K562 (cell line): Measurements from ENCODE around the gene PLXNB1.

Source experiments
- GABPA ChIP-seq: fragments of 200-800 bp; sonication (Bioruptor generic); conservative IDR thresholded peaks from 2 replicates; pipeline ENCODE4 v1.6.1; 2016; ENCODE audit warnings: low read depth, missing genetic modification characterization, missing compliant biosample characterization
- ZFP36 ChIP-seq: fragments of 150-350 bp; IDR thresholded peaks from 2 replicates; pipeline ENCODE4 v1.6.1; 2018; ENCODE audit warnings: low read length, low read depth; ENCODE audit not compliant: partially characterized antibody

DNA sequence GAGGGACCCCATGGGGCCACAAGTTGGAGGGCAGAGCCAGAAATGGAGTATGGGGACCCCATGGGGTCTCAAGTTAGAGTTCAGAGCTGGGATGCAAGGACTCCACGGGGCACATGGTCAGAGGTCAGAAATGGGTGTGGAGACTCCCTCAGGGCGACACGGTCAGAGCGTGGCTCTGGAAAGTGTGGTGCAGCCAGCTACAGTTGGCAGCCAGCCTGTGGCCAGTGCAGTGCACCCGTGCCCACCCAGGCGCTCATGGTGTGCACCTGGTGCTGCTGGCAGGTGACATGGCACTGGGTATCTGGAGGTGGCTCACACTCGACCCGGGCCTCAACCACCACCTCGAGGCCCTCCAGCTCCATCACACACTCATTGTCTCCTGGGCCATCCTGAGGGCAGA, 11.2 kb downstream of the PLXNB1 start:
- TF ChIP-seq GABPA (tag) (no peak), ZFP36 (no peak)
